HCT116 (cell line): Measurements from ENCODE around the gene PLCB4. TPM values are rescaled to one million over a fixed set of nuclear protein-coding genes. Genes with fewer than 3 reads are reported as not detected.

Experiments
- ATAC-seq: fragments of 200-7000 bp; cut with Tn5 transposase; 2 replicates; pipeline ENCODE4 v1.9.1; 2020; ENCODE audit warnings: mild to moderate bottlenecking, moderate library complexity
- BruUV-seq: library from RNA; stranded (reverse); fragments of 400-500 nt; replicated peaks from 2 replicates; lab custom pipeline; 2021; lab: Mats Ljungman, UMichigan
- CTCF ChIA-PET: fragments of 300-600 bp; sonication (Branson Sonifier 250); formaldehyde crosslinking; loops from one replicate; lab custom pipeline; 2021; ENCODE audit warnings: antibody characterized with exemption; lab: Charles Lee
- POLR2A ChIA-PET: fragments of 300-600, 350-600 bp; sonication (Branson Sonifier 250); formaldehyde crosslinking; loops from one replicate; lab custom pipeline; 2021; ENCODE audit warnings: antibody characterized with exemption; lab: Charles Lee
- RAD21 ChIA-PET, 2 experiments: fragments of 300-600 bp; sonication (Branson Sonifier 250); formaldehyde crosslinking; loops; one replicate each; lab custom pipeline; 2023; ENCODE audit warnings: low total read pairs in 2 of 2; ENCODE audit not compliant: uncharacterized antibody in 2 of 2, unreplicated experiment in 2 of 2, low non-redundant PET in 1 of 2; lab: Charles Lee
- DNase-seq: peaks from one replicate; pipeline ENCODE4 v3.0.0-alpha.2; 2010; ENCODE audit warnings: low read depth, low spot score
- H2AFZ ChIP-seq: fragments of 200-600 bp; shearing (Covaris generic), sonication (generic); 2 replicates; pipeline ENCODE4 v1.6.1; 2017; ENCODE audit warnings: low read depth, mixed run types, mixed read lengths, antibody characterized with exemption, low read length; ENCODE audit not compliant: poor library complexity, severe bottlenecking
- H3K27ac ChIP-seq: 2 replicates; pipeline ENCODE4 v1.5.1; 2012; ENCODE audit warnings: low read depth, low read length
- H3K27me3 ChIP-seq: fragments of 200-600 bp; sonication (generic); 2 replicates; pipeline ENCODE4 v1.6.1; 2016; ENCODE audit warnings: mixed run types, low read length, mixed read lengths; ENCODE audit not compliant: insufficient read depth
- H3K36me3 ChIP-seq, 2 experiments: fragments of 200-500 bp in 1 of 2; fragments of 200-600 bp in 1 of 2; sonication (Bioruptor generic) in 1 of 2; sonication (generic) in 1 of 2; 2 replicates each; pipeline versions ENCODE4 v1.5.1 to v1.6.1; 2014 to 2016; ENCODE audit warnings: low read length in 2 of 2, inconsistent platforms in 1 of 2, mixed read lengths in 1 of 2, mixed run types in 1 of 2; ENCODE audit not compliant: insufficient read depth in 2 of 2, control insufficient read depth in 1 of 2
- H3K4me1 ChIP-seq, 2 experiments: fragments of 200-600 bp in 1 of 2; sonication (generic) in 1 of 2; 2 replicates each; pipeline versions ENCODE4 v1.5.1 to v1.6.1; 2012 to 2017; ENCODE audit warnings: low read length in 2 of 2, inconsistent platforms in 1 of 2, mild to moderate bottlenecking in 1 of 2, mixed read lengths in 1 of 2, mixed run types in 1 of 2, moderate library complexity in 1 of 2; ENCODE audit not compliant: insufficient read depth in 2 of 2, control insufficient read depth in 1 of 2
- H3K4me2 ChIP-seq: fragments of 200-600 bp; sonication (generic); 2 replicates; pipeline ENCODE4 v1.6.1; 2017; ENCODE audit warnings: mixed run types, low read length, mixed read lengths
- H3K4me3 ChIP-seq, 2 experiments: fragments of 200-600 bp in 1 of 2; sonication (generic) in 1 of 2; replicated peaks in 1 of 2; 2 replicates each; pipeline ENCODE4 v1.5.1; 2011 to 2016; ENCODE audit warnings: low read length in 2 of 2, control low read depth in 1 of 2, low read depth in 1 of 2, mild to moderate bottlenecking in 1 of 2, mixed read lengths in 1 of 2, mixed run types in 1 of 2
- H3K79me2 ChIP-seq: fragments of 200-600 bp; sonication (generic); 2 replicates; pipeline ENCODE4 v1.6.1; 2017; ENCODE audit warnings: mild to moderate bottlenecking, mixed run types, low read length, moderate library complexity, mixed read lengths; ENCODE audit not compliant: insufficient read depth
- H3K9ac ChIP-seq: fragments of 200-600 bp; sonication (generic); 2 replicates; pipeline ENCODE4 v1.6.1; 2016; ENCODE audit warnings: low read length, mixed read lengths
- H3K9me2 ChIP-seq: fragments of 200-600 bp; sonication (generic), shearing (Covaris generic); 2 replicates; pipeline ENCODE4 v1.6.1; 2017; ENCODE audit warnings: mixed run types, mild to moderate bottlenecking, moderate library complexity; ENCODE audit not compliant: insufficient read depth
- H3K9me3 ChIP-seq, 2 experiments: fragments of 200-500 bp in 1 of 2; fragments of 200-600 bp in 1 of 2; sonication (Bioruptor generic) in 1 of 2; sonication (generic) in 1 of 2; 2 replicates each; pipeline ENCODE4 v1.6.1; 2014 to 2017; ENCODE audit warnings: low read length in 2 of 2, mixed read lengths in 2 of 2, inconsistent platforms in 1 of 2, low read depth in 1 of 2, mild to moderate bottlenecking in 1 of 2, mixed run types in 1 of 2, moderate library complexity in 1 of 2; ENCODE audit not compliant: control insufficient read depth in 1 of 2, insufficient read depth in 1 of 2
- H4K20me1 ChIP-seq: fragments of 200-600 bp; sonication (generic), shearing (Covaris generic); 2 replicates; pipeline ENCODE4 v1.6.1; 2017; ENCODE audit warnings: mixed run types, mild to moderate bottlenecking, moderate library complexity; ENCODE audit not compliant: insufficient read depth
- ATF3 ChIP-seq: IDR thresholded peaks from 2 replicates; pipeline ENCODE4 v1.6.1; 2012
- CBX3 ChIP-seq: IDR thresholded peaks from 2 replicates; pipeline ENCODE4 v1.6.1; 2012; ENCODE audit warnings: low read depth
- CEBPB ChIP-seq: IDR thresholded peaks from 2 replicates; pipeline ENCODE4 v1.6.1; 2012; ENCODE audit warnings: low read depth
- CTCF ChIP-seq, 3 experiments: fragments of 200-600 bp in 1 of 3; sonication (generic) in 1 of 3; IDR thresholded peaks in 2 of 3; conservative IDR thresholded peaks in 1 of 3; 2 replicates each; pipeline ENCODE4 v1.5.1; 2012 to 2017; ENCODE audit warnings: low read depth in 2 of 3, low read length in 2 of 3, antibody characterized with exemption in 1 of 3, borderline replicate concordance in 1 of 3, control low read depth in 1 of 3, mild to moderate bottlenecking in 1 of 3, mixed read lengths in 1 of 3, mixed run types in 1 of 3, moderate library complexity in 1 of 3; ENCODE audit not compliant: insufficient read depth in 1 of 3
- EGR1 ChIP-seq: IDR thresholded peaks from 2 replicates; pipeline ENCODE4 v1.6.1; 2012; ENCODE audit warnings: low read depth
- ELF1 ChIP-seq: IDR thresholded peaks from 2 replicates; pipeline ENCODE4 v1.6.1; 2012; ENCODE audit warnings: low read depth, borderline replicate concordance
- JUND ChIP-seq: IDR thresholded peaks from 2 replicates; pipeline ENCODE4 v1.6.1; 2012
- MAX ChIP-seq: IDR thresholded peaks from 2 replicates; pipeline ENCODE4 v1.6.1; 2012
- POLR2A ChIP-seq: IDR thresholded peaks from 2 replicates; pipeline ENCODE4 v1.7.0; 2011; ENCODE audit warnings: borderline replicate concordance; ENCODE audit not compliant: insufficient read depth, insufficient read length; ENCODE audit errors: extremely low read depth
- POLR2AphosphoS5 ChIP-seq: IDR thresholded peaks from 2 replicates; pipeline ENCODE4 v1.6.1; 2011; ENCODE audit warnings: mild to moderate bottlenecking, low read depth, low read length, moderate library complexity
- RAD21 ChIP-seq: IDR thresholded peaks from 2 replicates; pipeline ENCODE4 v1.6.1; 2012; ENCODE audit warnings: low read depth, mild to moderate bottlenecking
- REST ChIP-seq: IDR thresholded peaks from 2 replicates; pipeline ENCODE4 v1.6.1; 2012; ENCODE audit warnings: low read depth
- SRF ChIP-seq: IDR thresholded peaks from 2 replicates; pipeline ENCODE4 v1.6.1; 2012; ENCODE audit warnings: low read depth
- ZBTB33 ChIP-seq: IDR thresholded peaks from 2 replicates; pipeline ENCODE4 v1.6.1; 2011; ENCODE audit warnings: mild to moderate bottlenecking, low read length, moderate library complexity; ENCODE audit not compliant: insufficient replicate concordance; ENCODE audit errors: extremely low read depth
- ZFX ChIP-seq: fragments of 450-650 bp; IDR thresholded peaks from 2 replicates; pipeline ENCODE4 v1.6.1; 2017
- intact Hi-C: fragments of 100-400 bp; cut with micrococcal nuclease; formaldehyde crosslinking; loops from 2 replicates; pipeline ENCODE4 v1.10.0; 2022
- total RNA-seq: library from RNA; stranded (reverse); gene quantifications from one replicate; pipeline ENCODE4 v1.2.1, GENCODE V29; 2021; ENCODE audit not compliant: unreplicated experiment

Gene PLCB4
- total RNA-seq, 1 experiment from 2014 or later, result 2.5 TPM

GRCh38 chr20:9160331-9160730, 91.4 kb downstream of the PLCB4 start:
- no TSS peak for BruUV-seq
- ChIA-PET POLR2A (no interaction called here), RAD21 (no interaction called here), CTCF (no interaction called here)
- Histone ChIP-seq H4K20me1 (no peaks in the 10 kb centered on the region), H3K4me2 (no peak overlapping the region), H3K4me1 (no peaks in the 10 kb centered on the region), H3K27ac (no peak overlapping the region), H3K4me3 (no peak overlapping the region), H3K36me3 (no peaks in the 10 kb centered on the region), H3K27me3 (no peaks in the 10 kb centered on the region), H3K79me2 (no peaks in the 10 kb centered on the region), H2AFZ (no peak overlapping the region), H3K9me2 (no peaks in the 10 kb centered on the region), H3K9ac (no peak overlapping the region), H3K9me3 (no peaks in the 10 kb centered on the region)
- intact Hi-C loops, result no loop called here
- ATAC-seq (no peak), DNase-seq (no peak)
- TF ChIP-seq JUND, result no peak
- no peak for TF ChIP-seq ATF3
- TF ChIP-seq CBX3, result no peak
- no peak for TF ChIP-seq ZFX

- ChIA-PET RAD21 (no interaction called here), CTCF (no interaction called here), POLR2A (no interaction called here)
- no peaks in the 10 kb centered on the region for H4K20me1 ChIP-seq
- no peak overlapping the region for H3K4me2 ChIP-seq
- ATAC-seq (no peak), DNase-seq (no peak)
- H3K27ac ChIP-seq, result no peak overlapping the region
- no peaks in the 10 kb centered on the region for H3K9me3 ChIP-seq
- H3K4me3 ChIP-seq, result no peak overlapping the region
- no peaks in the 10 kb centered on the region for H3K27me3 ChIP-seq
- H3K9ac ChIP-seq, result no peak overlapping the region
- no peaks in the 10 kb centered on the region for H3K9me2 ChIP-seq
- H3K79me2 ChIP-seq, result no peaks in the 10 kb centered on the region
- no TSS peak for BruUV-seq
- H2AFZ ChIP-seq, result no peak overlapping the region
- no peaks in the 10 kb centered on the region for H3K36me3 ChIP-seq
- no peaks in the 10 kb centered on the region for H3K4me1 ChIP-seq
- no peak for TF ChIP-seq MAX
- no peak for TF ChIP-seq SRF
- TF ChIP-seq EGR1, result no peak
- TF ChIP-seq REST, result no peak
- TF ChIP-seq CTCF (IDR thresholded peaks at IDR 0.05 in 2 of 3, conservative IDR thresholded peaks at IDR 0.05 in 1 of 3; ENCODE audit: borderline replicate concordance in 1 of 3, insufficient read depth in 1 of 3, low read depth in 2 of 3, low read length in 2 of 3), result no peak
- no peak for TF ChIP-seq RAD21
- TF ChIP-seq POLR2A, result no peak
- no peak for TF ChIP-seq ZBTB33
- no peak for TF ChIP-seq ELF1
- TF ChIP-seq POLR2AphosphoS5, result no peak
- TF ChIP-seq CEBPB, result no peak
- intact Hi-C loops, result no loop called here
Measured at GRCh38 chr20:9160757-9161156, 91.9 kb downstream of the PLCB4 start.
